Measurements from ENCODE around the gene HADHB. TPM values are rescaled to one million over a fixed set of nuclear protein-coding genes. Genes with fewer than 3 reads are reported as not detected.

Gene HADHB
- polyA plus RNA-seq, 3 donors = 94.3 to 200 (median 186) TPM

DNA sequence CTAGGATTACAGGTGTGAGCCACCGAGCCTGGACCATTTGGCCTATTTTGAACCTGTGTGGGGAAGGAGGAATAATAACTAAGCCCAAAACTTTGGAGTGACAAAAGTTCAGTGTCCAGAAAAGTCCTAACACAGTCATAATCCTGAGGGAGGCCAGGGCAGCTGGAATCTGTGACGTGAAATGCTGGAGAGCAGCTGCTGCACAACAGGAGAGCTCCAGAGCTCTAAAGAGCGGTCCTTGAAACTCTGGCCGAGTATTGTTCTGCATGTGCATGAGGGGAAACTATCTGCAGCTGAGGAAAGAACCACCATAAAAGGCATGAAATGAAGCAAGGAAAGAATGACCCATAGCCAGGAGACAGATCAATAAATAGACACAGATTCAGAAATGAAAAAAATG, 28.2 kb upstream of the HADHB start:
- peak overlapping the region in 2 of 7 donors; percentile 17 to 34 for H3K27ac Mint-ChIP-seq

DNA sequence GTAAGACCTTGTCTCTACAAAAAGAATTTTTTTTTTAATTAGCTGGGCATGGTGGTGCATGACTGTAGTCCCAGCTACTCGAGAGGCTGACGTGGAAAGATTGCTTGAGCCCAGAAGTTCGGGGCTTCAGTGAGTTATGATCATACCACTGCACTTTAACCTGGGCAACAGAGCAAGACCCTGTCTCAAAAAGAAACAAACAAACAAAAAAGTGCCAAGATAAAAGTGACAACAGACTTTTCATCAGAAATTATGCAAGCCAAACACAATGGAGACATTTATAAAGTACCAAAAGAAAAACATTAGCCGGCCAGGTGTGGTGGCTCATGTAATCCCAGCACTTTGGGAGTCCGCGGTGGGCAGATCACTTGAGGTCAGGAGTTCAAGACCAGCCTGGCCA, 27.0 kb upstream of the HADHB start:
- peak overlapping the region in 1 of 7 donors; percentile 6 for H3K27ac Mint-ChIP-seq
- no peak overlapping the region for H2AFZ ChIP-seq (ENCODE audit: insufficient read depth, low read depth, low read length, poor library complexity, severe bottlenecking)
- no peaks in the 10 kb centered on the region for H3K4me1 ChIP-seq (ENCODE audit: control insufficient read depth in 1 of 2, insufficient read depth in 2 of 2, low read length in 2 of 2)
- H3K4me3 ChIP-seq (replicated peaks in 1 of 3; ENCODE audit: low read depth in 2 of 3, low read length in 3 of 3) = no peak overlapping the region
- H3K36me3 ChIP-seq (replicated peaks in 1 of 2; ENCODE audit: control insufficient read depth in 1 of 2, insufficient read depth in 2 of 2, low read length in 2 of 2) = peaks cover 85 to 93% of the 10 kb centered on the region in 2 donors
- no peaks in the 10 kb centered on the region for H3K79me2 ChIP-seq (ENCODE audit: insufficient read depth, low read length)
- H3K9ac ChIP-seq (ENCODE audit: insufficient read depth, low read length, poor library complexity, severe bottlenecking) = no peak overlapping the region
- WGBS (ENCODE audit: insufficient coverage) = 100% methylated on average over 3 of the region's 6 CpGs
- H3K9me3 ChIP-seq (replicated peaks in 1 of 2; ENCODE audit: control insufficient read depth in 1 of 2, insufficient read depth in 1 of 2, low read length in 2 of 2) = no peaks in the 10 kb centered on the region
- peaks cover 41% of the 10 kb centered on the region for H4K20me1 ChIP-seq (ENCODE audit: insufficient read depth, low read length)
- H3K36me3 Mint-ChIP-seq = peaks cover 82 to 89% of the 10 kb centered on the region in 2 donors
- no peaks in the 10 kb centered on the region for H3K27me3 Mint-ChIP-seq (ENCODE audit: low read depth in 3 of 3)
- intact Hi-C loops (cut with micrococcal nuclease) = no loop called here
- no peak overlapping the region for H3K4me3 Mint-ChIP-seq
- TF ChIP-seq, protein P1, sequence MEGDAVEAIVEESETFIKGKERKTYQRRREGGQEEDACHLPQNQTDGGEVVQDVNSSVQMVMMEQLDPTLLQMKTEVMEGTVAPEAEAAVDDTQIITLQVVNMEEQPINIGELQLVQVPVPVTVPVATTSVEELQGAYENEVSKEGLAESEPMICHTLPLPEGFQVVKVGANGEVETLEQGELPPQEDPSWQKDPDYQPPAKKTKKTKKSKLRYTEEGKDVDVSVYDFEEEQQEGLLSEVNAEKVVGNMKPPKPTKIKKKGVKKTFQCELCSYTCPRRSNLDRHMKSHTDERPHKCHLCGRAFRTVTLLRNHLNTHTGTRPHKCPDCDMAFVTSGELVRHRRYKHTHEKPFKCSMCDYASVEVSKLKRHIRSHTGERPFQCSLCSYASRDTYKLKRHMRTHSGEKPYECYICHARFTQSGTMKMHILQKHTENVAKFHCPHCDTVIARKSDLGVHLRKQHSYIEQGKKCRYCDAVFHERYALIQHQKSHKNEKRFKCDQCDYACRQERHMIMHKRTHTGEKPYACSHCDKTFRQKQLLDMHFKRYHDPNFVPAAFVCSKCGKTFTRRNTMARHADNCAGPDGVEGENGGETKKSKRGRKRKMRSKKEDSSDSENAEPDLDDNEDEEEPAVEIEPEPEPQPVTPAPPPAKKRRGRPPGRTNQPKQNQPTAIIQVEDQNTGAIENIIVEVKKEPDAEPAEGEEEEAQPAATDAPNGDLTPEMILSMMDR (IDR thresholded peaks at IDR 0.05) = no peak
- H3K4me2 ChIP-seq (replicated peaks; ENCODE audit: extremely low read depth, low read length, poor library complexity, severe bottlenecking) = no peak overlapping the region
- no peaks in the 10 kb centered on the region for H3K27me3 ChIP-seq (ENCODE audit: control insufficient read depth in 2 of 2, insufficient read depth in 2 of 2, low read length in 2 of 2)
- H3K4me1 Mint-ChIP-seq = no peaks in the 10 kb centered on the region
- DNase-seq = no peak
- no peak overlapping the region for H3K27ac ChIP-seq (ENCODE audit: low read depth in 1 of 2, low read length in 2 of 2)
- peaks cover 0 to 4% (median 2%) of the 10 kb centered on the region in 7 donors for H3K9me3 Mint-ChIP-seq

More for the DNA sequence above, 28.2 kb upstream of the HADHB start:
- H3K27me3 ChIP-seq (ENCODE audit: control insufficient read depth in 2 of 2, insufficient read depth in 2 of 2, low read length in 2 of 2) = no peaks in the 10 kb centered on the region
- no peak overlapping the region for H3K4me3 ChIP-seq (replicated peaks in 1 of 3; ENCODE audit: low read depth in 2 of 3, low read length in 3 of 3)
- H3K4me2 ChIP-seq (replicated peaks; ENCODE audit: extremely low read depth, low read length, poor library complexity, severe bottlenecking) = no peak overlapping the region
- 94% methylated on average over 3 of the region's 4 CpGs for WGBS (ENCODE audit: insufficient coverage)
- Mint-ChIP-seq H3K27me3 (ENCODE audit: low read depth in 3 of 3) (no peaks in the 10 kb centered on the region), H3K4me1 (no peaks in the 10 kb centered on the region), H3K9me3 (peaks cover 0 to 4% (median 2%) of the 10 kb centered on the region in 7 donors), H3K36me3 (peaks cover 83 to 89% of the 10 kb centered on the region in 2 donors), H3K4me3 (no peak overlapping the region)
- no peak overlapping the region for H3K9ac ChIP-seq (ENCODE audit: insufficient read depth, low read length, poor library complexity, severe bottlenecking)
- H3K4me1 ChIP-seq (ENCODE audit: control insufficient read depth in 1 of 2, insufficient read depth in 2 of 2, low read length in 2 of 2) = no peaks in the 10 kb centered on the region
- H3K9me3 ChIP-seq (replicated peaks in 1 of 2; ENCODE audit: control insufficient read depth in 1 of 2, insufficient read depth in 1 of 2, low read length in 2 of 2) = no peaks in the 10 kb centered on the region
- H3K36me3 ChIP-seq (replicated peaks in 1 of 2; ENCODE audit: control insufficient read depth in 1 of 2, insufficient read depth in 2 of 2, low read length in 2 of 2) = peaks cover 85 to 93% of the 10 kb centered on the region in 2 donors
- DNase-seq = no peak
- H2AFZ ChIP-seq (ENCODE audit: insufficient read depth, low read depth, low read length, poor library complexity, severe bottlenecking) = no peak overlapping the region
- intact Hi-C loops (cut with micrococcal nuclease) = no loop called here
- peaks cover 33% of the 10 kb centered on the region for H4K20me1 ChIP-seq (ENCODE audit: insufficient read depth, low read length)
- no peaks in the 10 kb centered on the region for H3K79me2 ChIP-seq (ENCODE audit: insufficient read depth, low read length)
- TF ChIP-seq, protein P1 (IDR thresholded peaks at IDR 0.05) = no peak
- H3K27ac ChIP-seq (ENCODE audit: low read depth in 1 of 2, low read length in 2 of 2) = no peak overlapping the region

Measured in CD14-positive monocyte (primary cell).